PC-3 (cell line): ENCODE data around the gene SLC12A2. TPM values are rescaled to one million over a fixed set of nuclear protein-coding genes. Genes with fewer than 3 reads are reported as not detected.

Experiments used
- ATAC-seq: fragments of 200-7000 bp; cut with Tn5 transposase; 2 replicates; pipeline ENCODE4 v1.9.1; 2020; ENCODE audit warnings: mild to moderate bottlenecking, moderate library complexity
- BruUV-seq: library from RNA; stranded (reverse); fragments of 400-500 nt; replicated peaks from 2 replicates; lab custom pipeline; 2021; lab: Mats Ljungman, UMichigan
- CTCF ChIA-PET: fragments of 300-600 bp; sonication (Branson Sonifier 250); formaldehyde crosslinking; loops from one replicate; lab custom pipeline; 2022; ENCODE audit warnings: antibody characterized with exemption; lab: Charles Lee
- POLR2A ChIA-PET: fragments of 300-600 bp; sonication (Branson Sonifier 250); formaldehyde crosslinking; loops from one replicate; lab custom pipeline; 2022; ENCODE audit warnings: antibody characterized with exemption; ENCODE audit not compliant: unreplicated experiment; lab: Charles Lee
- DNase-seq: peaks from one replicate; pipeline ENCODE4 v3.0.0-alpha.2; 2015
- H2AFZ ChIP-seq: fragments of 300-600 bp; sonication (generic); 2 replicates; pipeline ENCODE4 v1.6.0; 2016; ENCODE audit warnings: antibody characterized with exemption, low read length
- H3F3A ChIP-seq: fragments of 300-600 bp; sonication (generic); one replicate; pipeline ENCODE4 v1.6.0; 2017; ENCODE audit warnings: antibody characterized with exemption, low read length, control low read depth, mild to moderate bottlenecking; ENCODE audit not compliant: unreplicated experiment
- H3K27ac ChIP-seq: fragments of 300-600 bp; sonication (generic); 2 replicates; pipeline ENCODE4 v1.5.1; 2016; ENCODE audit warnings: mild to moderate bottlenecking, low read length
- H3K27me3 ChIP-seq: fragments of 300-600 bp; sonication (generic); 2 replicates; pipeline ENCODE4 v1.6.1; 2016; ENCODE audit warnings: low read length, mixed read lengths
- H3K36me3 ChIP-seq: fragments of 300-600 bp; sonication (generic); 2 replicates; pipeline ENCODE4 v1.6.1; 2016; ENCODE audit warnings: low read depth, mixed run types, low read length, mixed read lengths
- H3K4me1 ChIP-seq: fragments of 300-600 bp; sonication (generic); 2 replicates; pipeline ENCODE4 v1.5.1; 2016; ENCODE audit warnings: low read length; ENCODE audit not compliant: insufficient read depth
- H3K4me2 ChIP-seq: fragments of 300-600 bp; sonication (generic); 2 replicates; pipeline ENCODE4 v1.6.0; 2016; ENCODE audit warnings: low read length
- H3K4me3 ChIP-seq: fragments of 300-600 bp; sonication (generic); 2 replicates; pipeline ENCODE4 v1.5.1; 2016; ENCODE audit warnings: mild to moderate bottlenecking, low read length, mixed read lengths
- H3K79me2 ChIP-seq: fragments of 300-600 bp; sonication (generic); 2 replicates; pipeline ENCODE4 v1.6.1; 2017; ENCODE audit warnings: low read length, mixed read lengths
- H3K9ac ChIP-seq: fragments of 300-600 bp; sonication (generic); 2 replicates; pipeline ENCODE4 v1.6.0; 2016; ENCODE audit warnings: mild to moderate bottlenecking, low read length
- H3K9me2 ChIP-seq: fragments of 300-600 bp; sonication (generic); replicated peaks from 2 replicates; pipeline ENCODE4 v1.6.1; 2016; ENCODE audit warnings: mixed run types, low read length, mixed read lengths
- H3K9me3 ChIP-seq: fragments of 300-600 bp; sonication (generic); 2 replicates; pipeline ENCODE4 v1.6.1; 2016; ENCODE audit warnings: low read length, mixed read lengths
- H4K20me1 ChIP-seq: fragments of 300-600 bp; sonication (generic); 2 replicates; pipeline ENCODE4 v1.6.1; 2016; ENCODE audit warnings: low read length, mixed read lengths
- CTCF ChIP-seq: fragments of 300-600 bp; sonication (generic); conservative IDR thresholded peaks from 2 replicates; pipeline ENCODE4 v1.5.1; 2017; ENCODE audit warnings: antibody characterized with exemption, low read depth, mild to moderate bottlenecking, low read length
- EZH2 ChIP-seq: fragments of 300-600 bp; sonication (generic); IDR thresholded peaks from one replicate; pipeline ENCODE4 v1.6.1; 2017; ENCODE audit warnings: antibody characterized with exemption, mild to moderate bottlenecking, low read length; ENCODE audit not compliant: unreplicated experiment
- EZH2phosphoT487 ChIP-seq: fragments of 300-600 bp; sonication (generic); IDR thresholded peaks from 2 replicates; pipeline ENCODE4 v1.6.1; 2018; ENCODE audit warnings: mild to moderate bottlenecking, antibody characterized with exemption, low read length, borderline replicate concordance
- intact Hi-C: fragments of 100-400 bp; cut with micrococcal nuclease; formaldehyde crosslinking; loops from 2 replicates; pipeline ENCODE4 v1.9.0; 2023
- total RNA-seq: library from RNA; depleted of rRNA; stranded (reverse); fragments of >200 nt; gene quantifications from 2 replicates; pipeline ENCODE4 v1.2.3, GENCODE V29; 2014

Gene SLC12A2
- total RNA-seq, 1 experiment from 2014 or later, result 33.9 TPM

- no peak overlapping the region for H2AFZ ChIP-seq
- H3K79me2 ChIP-seq, result no peaks in the 10 kb centered on the region
- H3K9ac ChIP-seq, result no peak overlapping the region
- DNase-seq (no peak), ATAC-seq (no peak)
- no peak overlapping the region for H3K4me3 ChIP-seq
- no TSS peak for BruUV-seq
- no peak for TF ChIP-seq EZH2phosphoT487
- peaks cover 12% of the 10 kb centered on the region for H3K36me3 ChIP-seq
- no peak overlapping the region for H3K4me2 ChIP-seq
- H3F3A ChIP-seq, result no peaks in the 10 kb centered on the region
- no peaks in the 10 kb centered on the region for H3K27me3 ChIP-seq
- no peak overlapping the region for H3K27ac ChIP-seq
- H4K20me1 ChIP-seq, result no peaks in the 10 kb centered on the region
- intact Hi-C loops, result no loop called here
- H3K9me2 ChIP-seq, result no peaks in the 10 kb centered on the region
- H3K4me1 ChIP-seq, result no peaks in the 10 kb centered on the region
- H3K9me3 ChIP-seq, result no peaks in the 10 kb centered on the region
- ChIA-PET POLR2A (no interaction called here), CTCF (no interaction called here)
Measured at GRCh38 chr5:128143911-128144310, 60.3 kb downstream of the SLC12A2 start.

- Histone ChIP-seq H3F3A (no peaks in the 10 kb centered on the region), H3K27ac (no peak overlapping the region), H3K36me3 (peaks cover 9% of the 10 kb centered on the region), H3K27me3 (no peaks in the 10 kb centered on the region), H4K20me1 (no peaks in the 10 kb centered on the region), H3K79me2 (no peaks in the 10 kb centered on the region), H2AFZ (no peak overlapping the region), H3K9me3 (no peaks in the 10 kb centered on the region), H3K9ac (no peak overlapping the region), H3K4me2 (no peak overlapping the region), H3K9me2 (no peaks in the 10 kb centered on the region), H3K4me3 (no peak overlapping the region), H3K4me1 (no peaks in the 10 kb centered on the region)
- DNase-seq (no peak), ATAC-seq (0 out of 2 replicates have a peak, but pooled peaks have one; percentile 24)
- BruUV-seq, result no TSS peak
- TF ChIP-seq EZH2phosphoT487 (no peak), CTCF (no peak), EZH2 (no peak)
- intact Hi-C loops, result no loop called here
- ChIA-PET POLR2A (no interaction called here), CTCF (no interaction called here)
Measured at GRCh38 chr5:128144491-128144890, 60.9 kb downstream of the SLC12A2 start.

- intact Hi-C loops, result no loop called here
- TF ChIP-seq EZH2phosphoT487 (no peak), CTCF (no peak), EZH2 (no peak)
- Histone ChIP-seq H3K27ac (no peak overlapping the region), H2AFZ (no peak overlapping the region), H3K9me2 (no peaks in the 10 kb centered on the region), H3K4me1 (no peaks in the 10 kb centered on the region), H3F3A (no peaks in the 10 kb centered on the region), H4K20me1 (no peaks in the 10 kb centered on the region), H3K79me2 (no peaks in the 10 kb centered on the region), H3K9ac (no peak overlapping the region), H3K4me3 (no peak overlapping the region), H3K9me3 (no peaks in the 10 kb centered on the region), H3K36me3 (peaks cover 8% of the 10 kb centered on the region), H3K4me2 (no peak overlapping the region), H3K27me3 (no peaks in the 10 kb centered on the region)
- ATAC-seq (no peak), DNase-seq (no peak)
- CTCF ChIA-PET, result no interaction called here
- BruUV-seq, result no TSS peak
- POLR2A ChIA-PET, result no interaction called here
Measured at GRCh38 chr5:128146671-128147070, 63.1 kb downstream of the SLC12A2 start.
